DND-41 (cell line): ENCODE results near the gene DNM3.

Source experiments
- EZH2 ChIP-seq: IDR thresholded peaks from 3 replicates; pipeline ENCODE4 v1.6.1; 2012; ENCODE audit warnings: borderline replicate concordance, low read depth, mild to moderate bottlenecking, moderate library complexity, low read length, inconsistent platforms; ENCODE audit not compliant: severe bottlenecking
- TF ChIP-seq, protein P1 (sequence below): IDR thresholded peaks from 2 replicates; pipeline ENCODE4 v1.5.1; 2012; ENCODE audit warnings: borderline replicate concordance, low read length, moderate library complexity, mild to moderate bottlenecking; ENCODE audit not compliant: poor library complexity, severe bottlenecking; ENCODE audit errors: extremely low read depth

- TF ChIP-seq, protein P1, sequence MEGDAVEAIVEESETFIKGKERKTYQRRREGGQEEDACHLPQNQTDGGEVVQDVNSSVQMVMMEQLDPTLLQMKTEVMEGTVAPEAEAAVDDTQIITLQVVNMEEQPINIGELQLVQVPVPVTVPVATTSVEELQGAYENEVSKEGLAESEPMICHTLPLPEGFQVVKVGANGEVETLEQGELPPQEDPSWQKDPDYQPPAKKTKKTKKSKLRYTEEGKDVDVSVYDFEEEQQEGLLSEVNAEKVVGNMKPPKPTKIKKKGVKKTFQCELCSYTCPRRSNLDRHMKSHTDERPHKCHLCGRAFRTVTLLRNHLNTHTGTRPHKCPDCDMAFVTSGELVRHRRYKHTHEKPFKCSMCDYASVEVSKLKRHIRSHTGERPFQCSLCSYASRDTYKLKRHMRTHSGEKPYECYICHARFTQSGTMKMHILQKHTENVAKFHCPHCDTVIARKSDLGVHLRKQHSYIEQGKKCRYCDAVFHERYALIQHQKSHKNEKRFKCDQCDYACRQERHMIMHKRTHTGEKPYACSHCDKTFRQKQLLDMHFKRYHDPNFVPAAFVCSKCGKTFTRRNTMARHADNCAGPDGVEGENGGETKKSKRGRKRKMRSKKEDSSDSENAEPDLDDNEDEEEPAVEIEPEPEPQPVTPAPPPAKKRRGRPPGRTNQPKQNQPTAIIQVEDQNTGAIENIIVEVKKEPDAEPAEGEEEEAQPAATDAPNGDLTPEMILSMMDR = no peak
- TF ChIP-seq EZH2 = no peak
Measured at GRCh38 chr1:172041102-172041501, 199.8 kb downstream of the DNM3 start.
